ENCODE data around the gene KIF21A.
A peak's percentile ranks its signal among the peaks of the same experiment; 100 is the strongest.

The KIF21A gene

GRCh38 chr12:39277416-39277815 lies 165.5 kb downstream of the KIF21A start:
- ChIA-PET CTCF (interaction anchor here (1.6 kb wide), 1 partner anchor 21 kb away, joined by 3 read pairs; no protein-coding TSS in a partner anchor), POLR2A (no interaction called here)
- no peak for DNase-seq (ENCODE audit: extremely low spot score)
- TF ChIP-seq CTCF (IDR thresholded peaks at IDR 0.05; ENCODE audit: control extremely low read depth, extremely low read depth, low read depth, missing control alignments): no peak

GRCh38 chr12:39275846-39276245 lies 167.1 kb downstream of the KIF21A start:
- POLR2A ChIA-PET: no interaction called here
- no peak for DNase-seq (ENCODE audit: extremely low spot score)
- no peak for TF ChIP-seq CTCF (IDR thresholded peaks at IDR 0.05; ENCODE audit: control extremely low read depth, extremely low read depth, low read depth, missing control alignments)
- CTCF ChIA-PET: interaction anchor here (1.3 kb wide), 2 partner anchors 15 to 17 kb away, joined by 3 read pairs; no protein-coding TSS in a partner anchor

GRCh38 chr12:39272871-39273655 lies 169.9 kb downstream of the KIF21A start:
- ChIA-PET POLR2A (interaction anchor here (0.6 kb wide), 1 partner anchor 366 kb away, joined by 3 read pairs; no protein-coding TSS in a partner anchor), CTCF (interaction anchor here (0.7 to 3.1 kb wide), 36 partner anchors 8 to 1136 kb away, joined by 3 to 28 read pairs (median 4); partner anchors contain the start of gene CPNE8)
- no peak for DNase-seq (ENCODE audit: extremely low spot score)
- peak; percentile 59 for TF ChIP-seq CTCF (IDR thresholded peaks at IDR 0.05; ENCODE audit: control extremely low read depth, extremely low read depth, low read depth, missing control alignments)

- ChIA-PET POLR2A (no interaction called here), CTCF (no interaction called here)
- no peak for TF ChIP-seq CTCF (IDR thresholded peaks at IDR 0.05; ENCODE audit: control extremely low read depth, extremely low read depth, low read depth, missing control alignments)
- DNase-seq (ENCODE audit: extremely low spot score): no peak
Measured at GRCh38 chr12:39269492-39269891, 173.4 kb downstream of the KIF21A start.

- ChIA-PET CTCF (no interaction called here), POLR2A (no interaction called here)
- DNase-seq (ENCODE audit: extremely low spot score): no peak
- TF ChIP-seq CTCF (IDR thresholded peaks at IDR 0.05; ENCODE audit: control extremely low read depth, extremely low read depth, low read depth, missing control alignments): no peak
Measured at GRCh38 chr12:39267886-39268285, 175.0 kb downstream of the KIF21A start.

- POLR2A ChIA-PET: no interaction called here
- CTCF ChIA-PET: no interaction called here
- TF ChIP-seq CTCF (IDR thresholded peaks at IDR 0.05; ENCODE audit: control extremely low read depth, extremely low read depth, low read depth, missing control alignments): no peak
- DNase-seq (ENCODE audit: extremely low spot score): no peak
Measured at GRCh38 chr12:39252628-39253027, 190.3 kb downstream of the KIF21A start.
